Hematopoietic multipotent progenitor cell (in vitro differentiated cells): ENCODE data around the gene CLSTN2. TPM values are rescaled to one million over a fixed set of nuclear protein-coding genes. Genes with fewer than 3 reads are reported as not detected.

Experiments used
- DNase-seq, 3 donors: peaks; one replicate each; pipeline ENCODE4 v3.0.0-alpha.2; 2011 to 2015; ENCODE audit warnings: low read depth in 2 of 3, low spot score in 2 of 3
- small RNA-seq: library from RNA; depleted of rRNA; stranded (forward); fragments of <200 nt; gene quantifications from one replicate; pipeline ENCODE3, GENCODE V24; 2012
- total RNA-seq: library from RNA; depleted of rRNA; stranded (reverse); fragments of >200 nt; gene quantifications from one replicate; pipeline ENCODE4 v1.2.3, GENCODE V29; 2012

Gene CLSTN2
- total RNA-seq, 1 donor = under 0.01 TPM

GRCh38 chr3:140601881-140602280, 666.9 kb downstream of the CLSTN2 start:
- DNase-seq = no peak

GRCh38 chr3:140602781-140603180, 667.8 kb downstream of the CLSTN2 start:
- DNase-seq = no peak

- no peak for DNase-seq
Observed at GRCh38 chr3:140603766-140604165, 668.8 kb downstream of the CLSTN2 start.

- DNase-seq = no peak
Observed at GRCh38 chr3:140610544-140610943, 675.6 kb downstream of the CLSTN2 start.

- no peak for DNase-seq
Observed at GRCh38 chr3:140614001-140614400, 679.0 kb downstream of the CLSTN2 start.

GRCh38 chr3:140617135-140617534, 682.1 kb downstream of the CLSTN2 start:
- no peak for DNase-seq

- no peak for DNase-seq
Observed at GRCh38 chr3:140626856-140627255, 691.9 kb downstream of the CLSTN2 start.

Small RNAs within 50 kb of the gene (small RNA-seq; reads per million reads assigned to genes)
- gene AC048346.1 = not detected
